AG04449 (cell line): ENCODE data around the gene TMIGD3.
"Not testable (repeated sequence)": the region's sequence is repeated elsewhere in the genome, so short reads cannot be mapped to it uniquely, and the experiment has no call there.

ENCODE experiments used
- CTCF ChIA-PET: fragments of 350-600 bp; formaldehyde crosslinking; extraction: SDS; loops from one replicate; lab custom pipeline; 2021; ENCODE audit warnings: antibody characterized with exemption; lab: Yijun Ruan, JAX
- POLR2A ChIA-PET: fragments of 400-600, 350-600 bp; formaldehyde crosslinking; extraction: SDS; loops from one replicate; lab custom pipeline; 2020; ENCODE audit warnings: antibody characterized with exemption, inconsistent platforms; lab: Yijun Ruan, JAX
- DNase-seq: peaks from one replicate; pipeline ENCODE4 v3.0.0-alpha.2; 2010; ENCODE audit warnings: low read depth, low spot score
- H3K4me3 ChIP-seq: 2 replicates; pipeline ENCODE4 v1.5.1; 2011; ENCODE audit warnings: low read depth, mild to moderate bottlenecking, control low read depth, low read length
- TF ChIP-seq, protein P1 (sequence below): IDR thresholded peaks from one replicate; pipeline ENCODE4 v1.5.1; 2011; ENCODE audit warnings: mild to moderate bottlenecking, moderate library complexity, low read length, control low read depth, inconsistent platforms; ENCODE audit not compliant: insufficient read depth; ENCODE audit errors: missing control alignments

TMIGD3 gene

DNA sequence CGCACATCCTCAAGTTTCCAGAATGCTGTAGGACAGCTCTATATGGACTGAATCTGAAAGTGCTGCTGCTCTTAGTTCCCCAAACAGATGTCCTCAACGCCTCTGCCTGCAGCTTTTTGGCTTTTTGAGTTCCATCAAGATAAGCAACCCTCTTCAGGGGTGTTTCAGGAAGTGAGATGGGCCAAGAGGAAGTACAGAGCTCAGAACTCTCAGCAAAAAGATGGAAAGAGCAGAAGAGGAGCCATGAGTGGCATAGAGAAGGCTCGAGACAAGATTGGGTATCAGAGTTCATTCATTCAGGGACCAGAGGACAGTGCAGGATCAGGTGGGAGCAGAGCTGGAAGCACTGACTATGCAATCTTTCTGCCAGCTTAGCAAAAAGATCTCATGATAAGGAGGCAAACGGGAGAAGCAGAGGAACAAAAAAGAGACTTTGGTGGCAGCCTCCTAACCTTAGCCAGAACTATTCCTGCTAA lies at the start of gene TMIGD3, which contains the start of gene ADORA3:
Gene TMIGD3, minus strand, starts transcription at position 49 of the 476 bp plus-strand sequence. CDS start 279 bp downstream, outside the sequence.
Gene ADORA3, minus strand, starts transcription at position 49 of the 476 bp plus-strand sequence. CDS start 279 bp downstream, outside the sequence.
- POLR2A ChIA-PET = no interaction called here
- H3K4me3 ChIP-seq = no peak within 1 kb of the TSS
- DNase-seq = no peak
- TF ChIP-seq, protein P1, sequence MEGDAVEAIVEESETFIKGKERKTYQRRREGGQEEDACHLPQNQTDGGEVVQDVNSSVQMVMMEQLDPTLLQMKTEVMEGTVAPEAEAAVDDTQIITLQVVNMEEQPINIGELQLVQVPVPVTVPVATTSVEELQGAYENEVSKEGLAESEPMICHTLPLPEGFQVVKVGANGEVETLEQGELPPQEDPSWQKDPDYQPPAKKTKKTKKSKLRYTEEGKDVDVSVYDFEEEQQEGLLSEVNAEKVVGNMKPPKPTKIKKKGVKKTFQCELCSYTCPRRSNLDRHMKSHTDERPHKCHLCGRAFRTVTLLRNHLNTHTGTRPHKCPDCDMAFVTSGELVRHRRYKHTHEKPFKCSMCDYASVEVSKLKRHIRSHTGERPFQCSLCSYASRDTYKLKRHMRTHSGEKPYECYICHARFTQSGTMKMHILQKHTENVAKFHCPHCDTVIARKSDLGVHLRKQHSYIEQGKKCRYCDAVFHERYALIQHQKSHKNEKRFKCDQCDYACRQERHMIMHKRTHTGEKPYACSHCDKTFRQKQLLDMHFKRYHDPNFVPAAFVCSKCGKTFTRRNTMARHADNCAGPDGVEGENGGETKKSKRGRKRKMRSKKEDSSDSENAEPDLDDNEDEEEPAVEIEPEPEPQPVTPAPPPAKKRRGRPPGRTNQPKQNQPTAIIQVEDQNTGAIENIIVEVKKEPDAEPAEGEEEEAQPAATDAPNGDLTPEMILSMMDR = no peak
- CTCF ChIA-PET = interaction anchor here (0.9 to 2.1 kb wide), 5 partner anchors 14 to 270 kb away, joined by 3 to 5 read pairs (median 4); no protein-coding TSS in a partner anchor

DNA sequence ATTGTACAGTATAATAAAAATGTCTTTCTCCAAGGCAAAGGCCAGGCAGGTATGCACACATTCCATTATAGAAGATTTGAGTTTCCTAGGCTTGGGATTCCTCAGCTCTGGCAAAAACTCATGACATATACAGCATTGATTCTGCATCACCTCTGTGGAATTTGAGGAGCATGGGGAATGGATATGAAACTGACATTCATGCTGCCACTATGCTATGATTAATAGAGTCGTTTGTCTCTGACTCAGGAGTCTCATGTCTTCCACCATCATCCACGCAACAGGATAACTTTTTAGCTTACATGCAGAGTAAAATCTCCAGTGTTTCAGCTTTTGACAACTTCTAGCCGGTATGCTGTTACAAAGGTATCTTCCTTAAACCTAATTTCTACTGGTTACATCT lies 49.8 kb upstream of the TMIGD3 start:
- DNase-seq = peak; percentile 57
- no peak overlapping the region for H3K4me3 ChIP-seq
- ChIA-PET CTCF (interaction anchor here (1.5 to 2.6 kb wide), 3 partner anchors 12 to 45 kb away, joined by 3 to 11 read pairs (median 6); no protein-coding TSS in a partner anchor), POLR2A (interaction anchor here (1.6 kb wide), 1 partner anchor 40 kb away, joined by 4 read pairs; no protein-coding TSS in a partner anchor)
- TF ChIP-seq, protein P1 = no peak

DNA sequence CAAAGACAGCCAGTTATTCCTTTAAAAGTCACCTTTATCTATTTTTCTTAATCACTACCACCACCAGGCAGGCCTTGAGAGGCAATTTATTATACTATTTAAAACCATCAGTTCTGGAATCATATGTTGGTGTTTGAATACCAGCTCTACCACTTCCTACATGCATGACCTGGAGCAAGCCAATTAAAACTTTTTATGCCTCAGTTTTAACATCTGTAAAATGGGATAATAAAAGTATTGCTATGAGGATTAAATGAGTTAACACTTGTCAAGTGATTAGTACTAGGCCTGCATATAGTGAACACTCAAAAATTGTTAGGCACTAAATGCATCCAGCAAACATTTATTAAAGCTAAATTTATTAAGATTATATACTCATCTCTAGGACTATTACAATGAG lies 49.2 kb upstream of the TMIGD3 start:
- ChIA-PET POLR2A (interaction anchor here (1.6 kb wide), 1 partner anchor 40 kb away, joined by 4 read pairs; no protein-coding TSS in a partner anchor), CTCF (interaction anchor here (1.5 to 2.6 kb wide), 3 partner anchors 12 to 44 kb away, joined by 3 to 11 read pairs (median 6); no protein-coding TSS in a partner anchor)
- no peak overlapping the region for H3K4me3 ChIP-seq
- no peak for DNase-seq
- TF ChIP-seq, protein P1 = no peak

DNA sequence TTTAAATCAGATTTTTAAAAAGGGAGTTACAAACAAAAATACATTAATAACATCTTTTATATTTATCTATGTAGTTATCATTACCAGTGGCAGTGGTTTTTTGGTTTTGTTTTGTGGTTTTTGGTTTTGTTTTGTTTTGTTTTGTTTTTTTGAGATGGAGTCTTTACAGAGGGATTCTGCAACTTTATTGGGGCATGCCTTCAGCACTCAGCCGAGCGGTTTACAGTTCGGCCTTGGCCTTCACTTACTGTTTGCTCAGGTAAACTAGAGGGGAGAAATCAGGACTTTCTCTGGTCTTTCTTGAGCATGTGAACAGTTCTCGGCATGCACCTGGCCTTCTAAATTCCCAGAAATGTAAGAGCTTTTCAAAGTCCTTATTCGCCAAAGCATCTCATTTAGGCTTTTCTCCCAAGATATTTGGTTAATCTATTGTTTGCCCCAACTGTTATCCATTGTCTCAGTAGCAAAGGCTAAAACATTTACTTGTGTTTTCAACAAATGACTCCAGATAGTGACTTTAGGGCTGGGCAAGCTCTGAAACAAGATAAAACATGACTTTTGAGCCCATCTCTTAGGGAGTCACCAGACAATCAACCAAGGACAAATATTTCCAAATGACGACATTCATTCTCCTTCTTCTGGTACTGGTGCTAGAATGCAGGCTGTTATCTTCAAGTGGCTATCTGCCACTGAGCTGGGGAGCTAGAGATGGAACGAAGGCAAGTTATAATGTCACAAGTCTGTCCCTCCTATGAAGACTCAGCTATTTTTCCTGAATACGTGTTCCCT lies 48.4 kb upstream of the TMIGD3 start:
- POLR2A ChIA-PET = no interaction called here
- DNase-seq = no peak
- CTCF ChIA-PET = interaction anchor here (1.0 to 2.6 kb wide), 5 partner anchors 12 to 818 kb away, joined by 3 to 11 read pairs (median 3); no protein-coding TSS in a partner anchor
- TF ChIP-seq, protein P1 = no peak
- no peak overlapping the region for H3K4me3 ChIP-seq

DNA sequence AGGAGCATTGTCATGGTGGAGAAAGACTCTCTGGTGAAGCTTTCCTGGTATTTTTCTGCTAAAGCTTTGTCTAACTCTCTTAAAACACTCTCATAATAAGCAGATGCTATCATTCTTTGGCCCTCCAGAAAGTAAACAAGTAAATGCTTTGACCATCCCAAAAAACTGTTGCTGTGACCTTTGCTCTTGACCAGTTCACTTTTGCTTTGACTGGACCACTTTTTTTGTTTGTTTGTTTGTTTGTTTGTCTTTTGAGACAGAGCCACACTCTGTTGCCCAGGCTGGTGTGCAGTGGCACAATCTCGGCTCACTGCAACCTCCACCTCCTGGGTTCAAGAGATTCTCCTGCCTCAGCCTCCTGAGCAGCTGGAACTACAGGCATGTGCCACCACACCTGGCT lies 44.4 kb upstream of the TMIGD3 start:
- H3K4me3 ChIP-seq, CTCF ChIA-PET, DNase-seq, POLR2A ChIA-PET: not testable (repeated sequence)

DNA sequence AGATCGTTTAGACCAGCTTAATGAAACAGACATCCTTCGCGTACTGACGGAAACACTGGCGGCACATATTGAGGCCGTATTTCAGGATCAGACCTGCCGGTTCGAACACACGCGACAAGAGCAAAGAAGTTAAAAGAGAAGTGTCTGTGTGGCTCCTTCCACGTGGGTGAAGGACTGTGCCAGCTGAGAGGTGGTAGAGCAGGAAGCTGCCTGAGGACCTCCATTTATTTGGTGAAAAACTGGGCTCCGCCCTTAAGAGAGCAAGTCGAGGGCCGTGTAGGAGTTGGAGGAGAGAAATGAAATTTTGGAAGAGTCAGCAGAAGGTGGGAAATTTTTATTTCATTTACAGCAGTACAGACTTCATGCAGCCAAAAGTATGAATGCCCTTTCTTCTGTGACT lies 38.8 kb upstream of the TMIGD3 start:
- DNase-seq = no peak
- H3K4me3 ChIP-seq = no peak overlapping the region
- ChIA-PET CTCF (interaction anchor here (2.8 kb wide), 1 partner anchor 34 kb away, joined by 16 read pairs; no protein-coding TSS in a partner anchor), POLR2A (interaction anchor here (1.5 kb wide), 1 partner anchor 18 kb away, joined by 4 read pairs; no protein-coding TSS in a partner anchor)
- TF ChIP-seq, protein P1 = no peak
